HG03460 (cell line): ENCODE data around the gene ZFP64.

ENCODE experiments used
- ATAC-seq: cut with Tn5 transposase; IDR thresholded peaks from one replicate; pipeline ENCODE4 v1.9.1; 2021; ENCODE audit not compliant: unreplicated experiment

The ZFP64 gene

GRCh38 chr20:52105442-52106422 lies 85.8 kb downstream of the ZFP64 start:
- ATAC-seq = no peak

GRCh38 chr20:52104546-52105441 lies 86.8 kb downstream of the ZFP64 start:
- ATAC-seq = no peak

GRCh38 chr20:52103913-52104545 lies 87.5 kb downstream of the ZFP64 start:
- ATAC-seq = no peak

DNA sequence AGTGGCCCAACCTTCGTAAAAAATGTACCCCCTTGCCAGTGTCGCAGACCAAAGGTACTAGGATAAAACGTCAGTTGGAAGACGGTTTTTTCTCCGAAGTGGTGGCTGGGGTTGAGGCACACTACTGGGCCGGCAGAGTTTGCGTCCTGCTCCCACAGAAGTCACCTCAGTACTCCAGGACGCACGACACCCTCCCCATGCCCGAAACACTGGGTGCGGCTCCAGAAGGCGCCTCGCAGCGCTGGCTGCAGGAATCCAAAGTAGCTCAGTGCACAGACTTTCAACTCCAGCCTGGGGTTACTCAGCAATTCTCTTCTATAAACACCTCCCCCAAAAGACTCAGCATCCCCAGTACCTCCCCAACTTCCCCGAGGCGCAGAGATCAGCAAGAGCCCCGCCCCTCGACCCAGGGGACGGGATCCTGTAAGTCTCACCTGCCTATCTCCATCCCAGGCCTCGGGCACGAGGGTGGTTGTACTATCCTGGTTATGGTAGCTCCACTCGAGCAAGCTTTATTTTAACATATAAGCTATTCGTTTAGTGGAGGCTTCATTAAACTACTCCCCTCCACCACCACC lies 88.2 kb downstream of the ZFP64 start:
- ATAC-seq = no peak

- no peak for ATAC-seq
Measured at GRCh38 chr20:52102559-52102958, 89.0 kb downstream of the ZFP64 start.

GRCh38 chr20:52102126-52102525 lies 89.5 kb downstream of the ZFP64 start:
- ATAC-seq = no peak
